Natural killer cell (primary cell): ENCODE results near the gene C11orf91. TPM values are rescaled to one million over a fixed set of nuclear protein-coding genes. Genes with fewer than 3 reads are reported as not detected.

ENCODE experiments used
- ATAC-seq, 3 donors: fragments of 150-1000 bp in 2 of 3; fragments of 200-7000 bp in 1 of 3; cut with Tn5 transposase; 1 replicate in 1 of 3; 2 replicates in 2 of 3; pipeline ENCODE4 v1.10.0; 2021; ENCODE audit warnings: mild to moderate bottlenecking in 2 of 3, moderate library complexity in 2 of 3
- DNase-seq, 2 donors: peaks; one replicate each; pipeline versions ENCODE4 v3.0.0 to v3.0.0-alpha.2; 2013 to 2021; ENCODE audit warnings: mixed read lengths in 1 of 2
- H3K27ac ChIP-seq: one replicate; pipeline ENCODE4 v1.5.1; 2013; ENCODE audit warnings: mild to moderate bottlenecking, low read length
- H3K27me3 ChIP-seq: one replicate; pipeline ENCODE4 v1.6.1; 2013; ENCODE audit warnings: low read length; ENCODE audit not compliant: control insufficient read depth, insufficient read depth
- H3K36me3 ChIP-seq: one replicate; pipeline ENCODE4 v1.6.1; 2013; ENCODE audit warnings: low read length; ENCODE audit not compliant: control insufficient read depth, insufficient read depth
- H3K4me1 ChIP-seq: one replicate; pipeline ENCODE4 v1.6.1; 2013; ENCODE audit warnings: low read length; ENCODE audit not compliant: control insufficient read depth, insufficient read depth
- H3K4me3 ChIP-seq: one replicate; pipeline ENCODE4 v1.5.1; 2013; ENCODE audit warnings: low read length
- H3K9me3 ChIP-seq: one replicate; pipeline ENCODE4 v1.6.1; 2013; ENCODE audit warnings: low read length; ENCODE audit not compliant: control insufficient read depth, insufficient read depth
- H3K27ac Mint-ChIP-seq, 2 donors: one replicate each; pipeline ENCODE4 v1.8.0; 2022; ENCODE audit warnings: mild to moderate bottlenecking in 2 of 2, mixed read lengths in 2 of 2, moderate library complexity in 1 of 2
- H3K27me3 Mint-ChIP-seq, 2 donors: one replicate each; pipeline ENCODE4 v1.8.0; 2022; ENCODE audit warnings: low read depth in 2 of 2, mixed read lengths in 2 of 2
- H3K36me3 Mint-ChIP-seq: one replicate; pipeline ENCODE4 v1.8.0; 2022; ENCODE audit warnings: mixed read lengths
- H3K4me1 Mint-ChIP-seq, 2 donors: one replicate each; pipeline ENCODE4 v1.8.0; 2022; ENCODE audit warnings: mixed read lengths in 2 of 2
- H3K4me3 Mint-ChIP-seq: one replicate; pipeline ENCODE4 v1.8.0; 2022; ENCODE audit warnings: mild to moderate bottlenecking, moderate library complexity, mixed read lengths
- H3K9me3 Mint-ChIP-seq, 2 donors: one replicate each; pipeline ENCODE4 v1.8.0; 2022; ENCODE audit warnings: mixed read lengths in 2 of 2
- WGBS: methylation state at CpG from one replicate; pipeline ENCODE4 v1.1.7; 2013; ENCODE audit warnings: missing lambda C conversion rate; ENCODE audit not compliant: insufficient coverage; 5-methylcytosine and 5-hydroxymethylcytosine counted together
- intact Hi-C: fragments of 100-400 bp; cut with micrococcal nuclease; formaldehyde crosslinking; loops from one replicate; pipeline ENCODE4 v1.14.2; 2022
- total RNA-seq, 4 donors: library from RNA; stranded (reverse); fragments of 120-200 nt in 1 of 4; gene quantifications; one replicate each; pipeline versions ENCODE4 v1.2.3 to v1.2.4, GENCODE V29; 2013 to 2022
- TF ChIP-seq, protein P1 (sequence below): fragments of 200-600 bp; IDR thresholded peaks from one replicate; pipeline ENCODE4 v1.8.0; 2022; ENCODE audit warnings: antibody characterized with exemption

The C11orf91 gene
- total RNA-seq, 3 donors from 2014 or later (not counting 1 experiment from before 2014, with no cell fraction given): not detected

DNA sequence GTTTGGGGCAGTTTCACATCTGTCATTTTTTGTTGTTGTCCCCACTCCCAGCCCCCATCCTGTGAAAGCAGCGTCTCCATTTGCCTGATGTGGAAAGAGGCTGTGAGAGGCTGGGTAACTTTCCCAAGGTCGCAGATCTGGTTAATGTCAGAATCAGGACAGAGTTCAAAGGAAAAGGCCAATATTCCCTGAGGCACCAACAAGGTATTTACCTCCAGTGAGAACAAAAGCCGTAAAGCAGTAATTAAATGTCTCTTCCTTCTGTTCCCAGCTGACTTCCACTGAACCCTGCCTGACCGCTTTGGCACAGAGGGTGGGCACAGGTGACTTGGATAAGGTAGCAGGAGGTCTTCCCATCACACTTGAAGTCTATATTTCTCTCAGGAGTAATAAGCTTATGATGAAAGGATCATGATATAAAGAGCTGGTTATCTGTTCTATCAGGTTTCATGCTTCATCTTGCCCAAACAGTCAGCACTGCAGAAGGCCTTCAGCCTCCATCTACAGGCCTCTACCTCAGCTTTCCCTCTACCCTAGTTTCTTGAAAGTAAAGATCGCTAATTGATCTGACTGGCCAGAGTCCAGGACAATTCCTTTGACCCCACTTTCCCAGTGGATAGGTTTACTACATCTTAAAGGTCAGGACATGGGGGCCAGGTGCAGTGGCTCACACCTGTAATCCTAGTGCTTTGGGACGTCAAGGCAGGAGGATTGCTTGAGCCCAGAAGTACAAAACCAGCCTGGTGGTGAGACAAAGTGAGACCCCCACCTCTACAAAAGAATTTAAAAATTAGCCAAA lies 9.4 kb downstream of the C11orf91 start:
- Histone ChIP-seq H3K36me3 (no peaks in the 10 kb centered on the region), H3K27me3 (no peaks in the 10 kb centered on the region), H3K27ac (no peak overlapping the region), H3K4me3 (no peak overlapping the region), H3K9me3 (no peaks in the 10 kb centered on the region), H3K4me1 (no peaks in the 10 kb centered on the region)
- Mint-ChIP-seq H3K4me3 (no peak overlapping the region), H3K27me3 (peaks cover 4 to 9% of the 10 kb centered on the region in 2 donors), H3K4me1 (no peaks in the 10 kb centered on the region), H3K9me3 (no peaks in the 10 kb centered on the region), H3K36me3 (no peaks in the 10 kb centered on the region), H3K27ac (no peak overlapping the region)
- DNase-seq: no peak
- TF ChIP-seq, protein P1, sequence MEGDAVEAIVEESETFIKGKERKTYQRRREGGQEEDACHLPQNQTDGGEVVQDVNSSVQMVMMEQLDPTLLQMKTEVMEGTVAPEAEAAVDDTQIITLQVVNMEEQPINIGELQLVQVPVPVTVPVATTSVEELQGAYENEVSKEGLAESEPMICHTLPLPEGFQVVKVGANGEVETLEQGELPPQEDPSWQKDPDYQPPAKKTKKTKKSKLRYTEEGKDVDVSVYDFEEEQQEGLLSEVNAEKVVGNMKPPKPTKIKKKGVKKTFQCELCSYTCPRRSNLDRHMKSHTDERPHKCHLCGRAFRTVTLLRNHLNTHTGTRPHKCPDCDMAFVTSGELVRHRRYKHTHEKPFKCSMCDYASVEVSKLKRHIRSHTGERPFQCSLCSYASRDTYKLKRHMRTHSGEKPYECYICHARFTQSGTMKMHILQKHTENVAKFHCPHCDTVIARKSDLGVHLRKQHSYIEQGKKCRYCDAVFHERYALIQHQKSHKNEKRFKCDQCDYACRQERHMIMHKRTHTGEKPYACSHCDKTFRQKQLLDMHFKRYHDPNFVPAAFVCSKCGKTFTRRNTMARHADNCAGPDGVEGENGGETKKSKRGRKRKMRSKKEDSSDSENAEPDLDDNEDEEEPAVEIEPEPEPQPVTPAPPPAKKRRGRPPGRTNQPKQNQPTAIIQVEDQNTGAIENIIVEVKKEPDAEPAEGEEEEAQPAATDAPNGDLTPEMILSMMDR: no peak
- no peak for ATAC-seq
- 89% methylated on average over 6 of the region's 6 CpGs for WGBS
- intact Hi-C loops: no loop called here

DNA sequence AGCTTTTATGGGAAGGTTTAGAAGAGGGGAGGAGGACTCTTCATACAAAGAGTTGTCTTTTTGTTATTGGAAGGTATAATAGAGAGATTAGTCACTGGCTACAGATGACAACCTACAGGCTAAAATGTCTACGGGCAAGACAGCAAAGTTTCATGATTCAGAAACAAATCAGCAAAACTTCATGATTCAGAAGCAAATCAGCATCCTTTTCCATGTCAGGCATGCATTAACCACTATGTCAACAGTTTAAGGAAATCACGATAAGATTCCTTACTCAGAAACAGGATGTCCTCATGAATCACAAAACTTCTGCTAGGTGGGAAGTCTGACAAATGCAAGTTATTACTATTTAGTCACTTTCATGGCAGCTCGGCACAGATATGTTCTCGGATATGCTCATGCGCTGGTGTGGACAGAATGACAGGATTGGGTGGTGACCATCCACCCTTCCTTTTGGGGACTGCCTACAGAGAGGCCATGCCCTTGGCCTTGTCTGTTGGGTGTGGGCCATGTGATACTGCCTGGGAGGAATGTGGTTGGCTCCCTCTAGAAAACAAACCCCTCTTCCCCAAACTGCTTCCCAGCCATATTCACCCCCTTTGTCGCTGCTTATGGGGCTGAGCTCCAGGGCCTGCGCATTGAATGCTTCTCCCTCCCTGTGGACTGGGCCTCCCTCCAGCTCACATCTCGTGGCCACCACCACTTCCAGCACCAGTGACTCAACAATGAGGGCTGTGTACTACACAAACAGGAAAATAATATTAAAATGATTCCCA lies 10.1 kb downstream of the C11orf91 start:
- Histone ChIP-seq H3K36me3 (no peaks in the 10 kb centered on the region), H3K4me3 (no peak overlapping the region), H3K27me3 (no peaks in the 10 kb centered on the region), H3K9me3 (no peaks in the 10 kb centered on the region), H3K4me1 (no peaks in the 10 kb centered on the region), H3K27ac (no peak overlapping the region)
- WGBS: 62% methylated on average over 8 of the region's 8 CpGs
- ATAC-seq: no peak
- Mint-ChIP-seq H3K4me1 (no peaks in the 10 kb centered on the region), H3K4me3 (no peak overlapping the region), H3K9me3 (no peaks in the 10 kb centered on the region), H3K27ac (no peak overlapping the region), H3K36me3 (no peaks in the 10 kb centered on the region), H3K27me3 (peaks cover 0 to 4% of the 10 kb centered on the region in 2 donors)
- TF ChIP-seq, protein P1: no peak
- intact Hi-C loops: no loop called here
- DNase-seq: no peak

DNA sequence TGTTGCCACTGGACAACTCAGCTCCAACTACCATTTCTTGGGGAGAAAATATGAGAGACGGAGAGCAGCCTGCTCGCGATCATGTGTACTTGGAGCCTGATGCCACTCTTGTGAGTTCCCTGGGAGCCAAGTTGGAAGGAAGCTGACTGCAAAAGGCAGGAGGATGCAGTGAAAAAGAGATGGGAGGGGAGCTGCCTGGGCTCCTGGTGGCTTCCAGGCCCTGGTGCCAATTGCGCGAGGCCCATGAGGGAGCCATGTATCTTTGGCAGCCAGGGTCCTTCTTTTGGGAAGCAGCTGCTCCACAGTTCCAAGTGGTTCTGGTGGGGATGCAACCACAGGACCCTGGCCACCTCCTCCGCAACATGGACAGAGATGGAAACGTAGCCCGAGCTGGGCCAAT lies 11.1 kb downstream of the C11orf91 start:
- H3K27ac Mint-ChIP-seq: no peak overlapping the region
- Histone ChIP-seq H3K9me3 (no peaks in the 10 kb centered on the region), H3K27ac (no peak overlapping the region), H3K27me3 (no peaks in the 10 kb centered on the region), H3K36me3 (no peaks in the 10 kb centered on the region), H3K4me1 (no peaks in the 10 kb centered on the region), H3K4me3 (no peak overlapping the region)
- peaks cover under 1 to 4% of the 10 kb centered on the region in 2 donors for H3K27me3 Mint-ChIP-seq
- intact Hi-C loops: no loop called here
- no peaks in the 10 kb centered on the region for H3K36me3 Mint-ChIP-seq
- 96% methylated on average over 8 of the region's 8 CpGs for WGBS
- TF ChIP-seq, protein P1: no peak
- no peak for DNase-seq
- no peaks in the 10 kb centered on the region for H3K4me1 Mint-ChIP-seq
- H3K9me3 Mint-ChIP-seq: no peaks in the 10 kb centered on the region
- ATAC-seq: no peak
- H3K4me3 Mint-ChIP-seq: no peak overlapping the region
